ENCODE data around the gene TRAPPC2.
"Not testable (repeated sequence)": the region's sequence is repeated elsewhere in the genome, so short reads cannot be mapped to it uniquely, and the experiment has no call there.

Gene TRAPPC2

DNA sequence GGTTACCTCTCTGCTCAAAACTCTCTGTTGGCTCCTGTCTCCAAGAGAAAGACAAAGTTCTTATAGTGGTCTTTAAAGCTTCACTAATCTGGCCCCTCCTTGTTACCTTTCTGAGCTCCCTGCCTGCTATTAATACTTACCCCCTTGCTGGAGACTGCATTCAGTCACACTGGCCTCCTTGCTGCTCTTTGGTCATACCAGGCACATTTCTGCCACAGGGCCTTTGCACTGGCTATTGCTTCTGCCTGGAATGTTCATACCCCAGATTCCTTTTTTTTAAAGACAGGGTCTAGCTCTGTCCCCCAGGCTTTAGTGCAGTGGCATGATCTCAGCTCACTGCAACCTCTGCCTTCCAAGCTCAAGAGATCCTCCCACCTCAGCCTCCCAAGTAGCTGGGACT, 61.4 kb downstream of the TRAPPC2 start:
- no peak for DNase-seq (ENCODE audit: low read depth, low spot score)
- POLR2A ChIA-PET: no interaction called here
- CTCF ChIA-PET: no interaction called here
- TF ChIP-seq, protein P1, sequence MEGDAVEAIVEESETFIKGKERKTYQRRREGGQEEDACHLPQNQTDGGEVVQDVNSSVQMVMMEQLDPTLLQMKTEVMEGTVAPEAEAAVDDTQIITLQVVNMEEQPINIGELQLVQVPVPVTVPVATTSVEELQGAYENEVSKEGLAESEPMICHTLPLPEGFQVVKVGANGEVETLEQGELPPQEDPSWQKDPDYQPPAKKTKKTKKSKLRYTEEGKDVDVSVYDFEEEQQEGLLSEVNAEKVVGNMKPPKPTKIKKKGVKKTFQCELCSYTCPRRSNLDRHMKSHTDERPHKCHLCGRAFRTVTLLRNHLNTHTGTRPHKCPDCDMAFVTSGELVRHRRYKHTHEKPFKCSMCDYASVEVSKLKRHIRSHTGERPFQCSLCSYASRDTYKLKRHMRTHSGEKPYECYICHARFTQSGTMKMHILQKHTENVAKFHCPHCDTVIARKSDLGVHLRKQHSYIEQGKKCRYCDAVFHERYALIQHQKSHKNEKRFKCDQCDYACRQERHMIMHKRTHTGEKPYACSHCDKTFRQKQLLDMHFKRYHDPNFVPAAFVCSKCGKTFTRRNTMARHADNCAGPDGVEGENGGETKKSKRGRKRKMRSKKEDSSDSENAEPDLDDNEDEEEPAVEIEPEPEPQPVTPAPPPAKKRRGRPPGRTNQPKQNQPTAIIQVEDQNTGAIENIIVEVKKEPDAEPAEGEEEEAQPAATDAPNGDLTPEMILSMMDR (IDR thresholded peaks at IDR 0.05; ENCODE audit: insufficient read depth, low read length, missing control alignments): no peak
- H3K4me3 ChIP-seq (ENCODE audit: low read depth, low read length): no peak overlapping the region

DNA sequence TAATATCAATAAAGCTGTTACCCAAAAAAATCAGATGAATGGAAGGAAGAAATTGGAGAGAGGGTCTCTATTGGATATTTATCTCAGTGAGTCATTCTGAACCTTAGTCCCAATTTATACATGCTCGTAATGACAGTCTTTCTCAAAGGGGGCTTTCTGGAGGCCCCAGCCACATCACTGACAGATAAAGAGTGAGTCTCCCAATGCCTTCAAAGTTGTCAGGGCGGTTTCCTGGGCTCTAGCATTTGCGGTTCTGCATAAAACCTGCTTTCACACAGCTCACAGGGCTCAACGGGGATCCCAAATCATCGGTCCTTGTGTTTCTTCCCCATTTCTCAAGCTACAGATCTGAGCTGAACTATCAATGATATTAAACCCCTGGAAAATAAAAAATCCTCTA, 64.2 kb downstream of the TRAPPC2 start:
- ChIA-PET POLR2A (no interaction called here), CTCF (interaction anchor here (1.2 to 2.0 kb wide), 2 partner anchors 11 to 24 kb away, joined by 4 to 8 read pairs; no protein-coding TSS in a partner anchor)
- no peak overlapping the region for H3K4me3 ChIP-seq (ENCODE audit: low read depth, low read length)
- TF ChIP-seq, protein P1 (IDR thresholded peaks at IDR 0.05; ENCODE audit: insufficient read depth, low read length, missing control alignments): no peak
- DNase-seq (ENCODE audit: low read depth, low spot score): no peak

DNA sequence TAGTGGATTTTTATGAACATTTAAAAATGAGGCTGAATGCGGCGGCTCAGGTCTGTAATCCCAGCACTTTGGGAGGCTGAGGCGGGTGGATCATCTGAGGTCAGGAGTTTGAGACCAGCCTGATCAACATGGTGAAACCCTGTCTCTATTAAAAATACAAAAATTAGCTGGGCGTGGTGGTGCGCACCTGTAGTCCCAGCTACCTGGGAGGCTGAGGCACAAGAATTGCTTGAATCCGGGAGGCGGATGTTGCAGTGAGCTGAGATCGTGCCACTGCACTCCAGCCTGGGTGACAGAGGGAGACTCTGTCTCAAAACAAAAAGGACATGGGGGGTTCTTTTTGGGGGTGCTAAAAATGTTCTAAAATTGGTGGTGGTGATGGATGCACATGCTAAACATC, 64.7 kb downstream of the TRAPPC2 start:
- not testable (repeated sequence) for H3K4me3 ChIP-seq (ENCODE audit: low read depth, low read length); DNase-seq (ENCODE audit: low read depth, low spot score)
- CTCF ChIA-PET: interaction anchor here (1.2 to 2.0 kb wide), 2 partner anchors 11 to 24 kb away, joined by 4 to 8 read pairs; no protein-coding TSS in a partner anchor
- POLR2A ChIA-PET: interaction anchor here (1.0 kb wide), 1 partner anchor 65 kb away, joined by 4 read pairs; the partner anchor contains the start of genes OFD1 and TRAPPC2

DNA sequence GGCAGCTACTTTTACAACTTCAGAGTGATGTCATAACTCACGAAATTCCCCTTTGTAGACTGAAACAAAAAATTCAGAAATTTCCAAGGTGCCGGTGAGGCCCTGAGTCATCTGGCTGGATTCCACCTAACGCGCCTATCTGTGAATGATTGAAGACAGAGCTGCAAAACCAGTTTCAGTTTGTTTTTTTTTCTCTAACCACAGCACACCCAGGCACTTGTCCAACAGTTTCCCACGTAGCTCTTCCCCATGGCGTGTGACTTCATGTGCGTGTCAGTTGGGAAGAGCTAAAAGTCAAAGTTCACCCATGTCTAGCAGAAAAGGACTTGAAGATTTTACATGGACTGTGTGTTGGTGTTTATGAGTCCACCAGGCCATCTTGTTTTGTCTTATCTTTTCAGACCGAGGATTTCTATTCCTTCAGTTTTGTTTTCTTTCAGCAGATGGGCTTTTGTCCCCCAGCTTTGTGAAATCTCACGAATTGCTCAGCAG, 65.1 kb downstream of the TRAPPC2 start:
- DNase-seq (ENCODE audit: low read depth, low spot score): peak; percentile 88
- ChIA-PET POLR2A (interaction anchor here (1.0 kb wide), 1 partner anchor 65 kb away, joined by 4 read pairs; the partner anchor contains the start of genes OFD1 and TRAPPC2), CTCF (interaction anchor here (1.2 to 2.0 kb wide), 2 partner anchors 10 to 23 kb away, joined by 4 to 8 read pairs; no protein-coding TSS in a partner anchor)
- no peak overlapping the region for H3K4me3 ChIP-seq (ENCODE audit: low read depth, low read length)
- TF ChIP-seq, protein P1 (IDR thresholded peaks at IDR 0.05; ENCODE audit: insufficient read depth, low read length, missing control alignments): no peak

DNA sequence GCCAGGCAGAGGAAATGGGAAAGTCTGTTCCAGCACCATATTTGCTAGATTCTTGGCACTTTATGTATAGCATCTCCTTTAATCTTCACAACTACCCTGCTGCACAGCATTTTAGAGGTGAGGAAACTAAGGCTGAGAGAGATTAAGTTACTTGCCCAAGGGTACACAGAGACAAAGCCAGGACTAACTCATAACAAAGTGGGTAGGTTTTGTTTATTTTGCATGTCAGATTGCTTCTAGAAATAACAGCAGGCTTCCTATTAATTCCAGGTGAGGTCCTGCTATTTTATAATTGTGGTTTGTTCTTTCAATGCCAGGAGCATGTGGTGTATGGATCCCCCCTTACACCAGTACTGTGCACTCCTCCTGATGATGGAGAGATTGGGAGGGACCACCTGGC, 66.5 kb downstream of the TRAPPC2 start:
- no peak overlapping the region for H3K4me3 ChIP-seq (ENCODE audit: low read depth, low read length)
- POLR2A ChIA-PET: no interaction called here
- CTCF ChIA-PET: no interaction called here
- DNase-seq (ENCODE audit: low read depth, low spot score): no peak
- TF ChIP-seq, protein P1 (IDR thresholded peaks at IDR 0.05; ENCODE audit: insufficient read depth, low read length, missing control alignments): no peak

DNA sequence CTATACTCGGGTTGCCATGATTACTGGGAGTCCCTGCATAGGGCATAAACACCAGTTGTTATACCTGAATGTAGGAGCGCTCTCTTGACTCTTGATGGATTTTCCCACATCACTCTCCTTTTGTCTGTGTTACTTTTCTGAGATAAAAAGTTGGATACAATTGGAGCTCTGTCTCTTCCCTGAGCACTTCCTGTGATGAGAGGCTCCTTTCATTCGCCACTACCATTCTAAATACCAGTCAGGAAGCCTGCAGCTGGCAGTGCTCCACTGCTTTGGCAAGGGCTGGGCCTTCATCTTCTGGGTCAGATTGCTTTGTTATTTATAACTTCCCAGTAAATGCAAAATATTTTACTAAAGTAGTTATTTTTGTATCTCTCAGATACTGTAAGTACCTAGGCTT, 67.6 kb downstream of the TRAPPC2 start:
- DNase-seq (ENCODE audit: low read depth, low spot score): no peak
- TF ChIP-seq, protein P1 (IDR thresholded peaks at IDR 0.05; ENCODE audit: insufficient read depth, low read length, missing control alignments): no peak
- no peak overlapping the region for H3K4me3 ChIP-seq (ENCODE audit: low read depth, low read length)
- ChIA-PET CTCF (interaction anchor here (1.0 kb wide), 1 partner anchor 21 kb away, joined by 5 read pairs; the partner anchor contains the start of gene RAB9A), POLR2A (no interaction called here)

DNA sequence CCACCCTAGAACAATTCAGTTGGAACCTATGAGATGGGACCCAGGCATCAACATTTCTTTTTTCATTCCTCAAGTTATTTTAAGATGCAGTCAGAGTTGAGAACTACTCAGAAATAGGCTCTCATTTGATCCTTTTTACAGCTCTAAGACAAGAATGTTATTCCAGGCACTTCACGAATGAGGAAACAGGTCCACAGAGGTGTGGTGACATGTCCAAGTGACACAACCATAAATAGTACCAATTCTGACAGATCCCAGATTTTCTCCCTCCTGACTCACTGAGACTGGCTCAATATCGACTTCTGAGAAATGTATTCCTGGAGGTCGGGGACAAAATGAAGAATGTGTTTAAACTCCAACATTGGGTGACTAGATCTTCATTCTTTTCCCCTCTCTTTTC, 70.4 kb downstream of the TRAPPC2 start:
- no peak overlapping the region for H3K4me3 ChIP-seq (ENCODE audit: low read depth, low read length)
- POLR2A ChIA-PET: no interaction called here
- no peak for DNase-seq (ENCODE audit: low read depth, low spot score)
- TF ChIP-seq, protein P1 (IDR thresholded peaks at IDR 0.05; ENCODE audit: insufficient read depth, low read length, missing control alignments): no peak
- CTCF ChIA-PET: no interaction called here

Data from AG04449 (cell line).